ENCODE measurements around the gene DDAH1. TPM values are rescaled to one million over a fixed set of nuclear protein-coding genes. Genes with fewer than 3 reads are reported as not detected.

Gene DDAH1
- total and polyA plus RNA-seq, 4 donors, result 25.8 to 42.7 (median 31.7) TPM

- no peak for TF ChIP-seq SP1 (IDR thresholded peaks at IDR 0.05)
Observed at GRCh38 chr1:85334962-85335361, 130.0 kb downstream of the DDAH1 start (continued).

- H3K36me3 ChIP-seq (ENCODE audit: control insufficient read depth in 4 of 4, insufficient read depth in 3 of 4, low read depth in 1 of 4, low read length in 3 of 4), result peaks cover 0 to 2% (median 0%) of the 10 kb centered on the region in 4 donors
- WGBS, result 98% methylated on average over 1 of the region's 1 CpG
Observed at GRCh38 chr1:85333186-85333585, 131.8 kb downstream of the DDAH1 start.

GRCh38 chr1:85332575-85332974 is 132.4 kb downstream of the DDAH1 start:
- DNase-seq (ENCODE audit: low spot score), result no peak
- H3K4me3 ChIP-seq (ENCODE audit: low read depth in 1 of 3, low read length in 3 of 3), result no peak overlapping the region
- no peaks in the 10 kb centered on the region for H3K9me3 ChIP-seq (ENCODE audit: control insufficient read depth in 4 of 4, low read length in 3 of 4)
- TF ChIP-seq SP1 (IDR thresholded peaks at IDR 0.05) (no peak), ZBTB33 (IDR thresholded peaks at IDR 0.05) (no peak), GABPA (IDR thresholded peaks at IDR 0.05 in 1 of 2, conservative IDR thresholded peaks at IDR 0.05 in 1 of 2) (no peak), REST (IDR thresholded peaks at IDR 0.05) (no peak), TAF1 (conservative IDR thresholded peaks at IDR 0.05) (no peak), ATF3 (IDR thresholded peaks at IDR 0.05) (no peak), JUND (IDR thresholded peaks at IDR 0.05) (no peak), HNF4G (IDR thresholded peaks at IDR 0.05) (no peak), CTCF (IDR thresholded peaks at IDR 0.05; ENCODE audit: low read depth, low read length, missing input control) (no peak), YY1 (IDR thresholded peaks at IDR 0.05) (no peak), FOXA1 (IDR thresholded peaks at IDR 0.05) (no peak)
- no peaks in the 10 kb centered on the region for H3K4me1 ChIP-seq (ENCODE audit: control insufficient read depth in 4 of 4, insufficient read depth in 4 of 4, low read length in 3 of 4)
- H3K27me3 ChIP-seq (ENCODE audit: control insufficient read depth in 4 of 4, insufficient read depth in 4 of 4, low read length in 3 of 4), result no peaks in the 10 kb centered on the region
- peaks cover 0 to 2% (median 0%) of the 10 kb centered on the region in 4 donors for H3K36me3 ChIP-seq (ENCODE audit: control insufficient read depth in 4 of 4, insufficient read depth in 3 of 4, low read depth in 1 of 4, low read length in 3 of 4)
- 98% methylated on average over 1 of the region's 1 CpG for WGBS
- H3K27ac ChIP-seq (ENCODE audit: low read depth in 1 of 2, low read length in 2 of 2), result no peak overlapping the region
- H3K9ac ChIP-seq (ENCODE audit: low read depth in 1 of 2, low read length in 2 of 2), result no peak overlapping the region

More at GRCh38 chr1:85333186-85333585, 131.8 kb downstream of the DDAH1 start:
- H3K9ac ChIP-seq (ENCODE audit: low read depth in 1 of 2, low read length in 2 of 2), result no peak overlapping the region
- H3K27me3 ChIP-seq (ENCODE audit: control insufficient read depth in 4 of 4, insufficient read depth in 4 of 4, low read length in 3 of 4), result no peaks in the 10 kb centered on the region
- H3K27ac ChIP-seq (ENCODE audit: low read depth in 1 of 2, low read length in 2 of 2), result no peak overlapping the region
- no peaks in the 10 kb centered on the region for H3K9me3 ChIP-seq (ENCODE audit: control insufficient read depth in 4 of 4, low read length in 3 of 4)
- H3K4me3 ChIP-seq (ENCODE audit: low read depth in 1 of 3, low read length in 3 of 3), result no peak overlapping the region
- TF ChIP-seq SP1 (IDR thresholded peaks at IDR 0.05) (no peak), RAD21 (IDR thresholded peaks at IDR 0.05) (no peak), MAX (IDR thresholded peaks at IDR 0.05) (no peak), JUND (IDR thresholded peaks at IDR 0.05) (no peak), ZBTB33 (IDR thresholded peaks at IDR 0.05) (no peak), TAF1 (conservative IDR thresholded peaks at IDR 0.05) (no peak), ATF3 (IDR thresholded peaks at IDR 0.05) (no peak), HNF4G (IDR thresholded peaks at IDR 0.05) (no peak), YY1 (IDR thresholded peaks at IDR 0.05) (no peak), NR2F2 (IDR thresholded peaks at IDR 0.05) (no peak), FOXA1 (IDR thresholded peaks at IDR 0.05) (no peak), RXRA (IDR thresholded peaks at IDR 0.05) (no peak)
- no peak for DNase-seq (ENCODE audit: low spot score)
- no peaks in the 10 kb centered on the region for H3K4me1 ChIP-seq (ENCODE audit: control insufficient read depth in 4 of 4, insufficient read depth in 4 of 4, low read length in 3 of 4)
